Psoas muscle (tissue), 8 donors: ENCODE measurements around the gene TMIGD3. TPM values are rescaled to one million over a fixed set of nuclear protein-coding genes. Genes with fewer than 3 reads are reported as not detected.

Source experiments
- ATAC-seq, 4 donors: fragments of 200-7000 bp; cut with Tn5 transposase; one replicate each; pipeline ENCODE4 v1.9.1; 2020; ENCODE audit warnings: moderate library complexity in 3 of 4, mild to moderate bottlenecking in 2 of 4
- DNase-seq, 2 donors: peaks; one replicate each; pipeline ENCODE4 v3.0.0-alpha.2; 2020
- H3K27ac ChIP-seq: fragments of 200-600 bp; one replicate; pipeline ENCODE4 v1.8.0; 2022
- H3K27me3 ChIP-seq, 3 donors: fragments of 200-600 bp in 1 of 3; one replicate each; pipeline versions ENCODE4 v1.6.1 to v1.8.0; 2013 to 2022; ENCODE audit warnings: low read length in 2 of 3, mild to moderate bottlenecking in 2 of 3, moderate library complexity in 1 of 3; ENCODE audit not compliant: insufficient read depth in 3 of 3
- H3K36me3 ChIP-seq, 2 donors: fragments of 200-600 bp in 1 of 2; one replicate each; pipeline versions ENCODE4 v1.6.1 to v1.8.0; 2013 to 2022; ENCODE audit warnings: low read depth in 1 of 2, mild to moderate bottlenecking in 1 of 2, moderate library complexity in 1 of 2; ENCODE audit not compliant: insufficient read depth in 1 of 2
- H3K4me1 ChIP-seq: fragments of 200-600 bp; one replicate; pipeline ENCODE4 v1.8.0; 2022
- H3K4me3 ChIP-seq: fragments of 200-600 bp; one replicate; pipeline ENCODE4 v1.8.0; 2022; ENCODE audit warnings: mild to moderate bottlenecking
- H3K9me3 ChIP-seq: fragments of 200-600 bp; one replicate; pipeline ENCODE4 v1.8.0; 2022
- WGBS, 3 donors: extraction: QIAGEN DNeasy Blood & Tissue Kit; methylation state at CpG; one replicate each; pipeline versions ENCODE4 v1.1.6 to v1.1.7; 2013; 5-methylcytosine and 5-hydroxymethylcytosine counted together
- intact Hi-C, 2 donors: fragments of 100-400 bp; cut with DNase I; formaldehyde crosslinking; loops; one replicate each; pipeline versions ENCODE4 v1.11.0 to v1.14.2; 2022
- polyA plus RNA-seq, 3 donors: library from polyadenylated mRNA; stranded (reverse); fragments of 200-250 nt; gene quantifications; one replicate each; pipeline ENCODE4 v1.2.3, GENCODE V29; 2013
- total RNA-seq, 4 donors: library from RNA; stranded (reverse); fragmentation: NEBNext Ultra II Directional in 2 of 4; extraction: Animal tissue kit (Norgen Biotek cat#: 25700) in 2 of 4; gene quantifications; one replicate each; pipeline versions ENCODE4 v1.2.1 to v1.2.4, GENCODE V29; 2021 to 2023
- TF ChIP-seq, protein P1 (sequence below): fragments of 200-600 bp; IDR thresholded peaks from one replicate; pipeline ENCODE4 v1.8.0; 2022; ENCODE audit warnings: antibody characterized with exemption
- donor health status: healthy with polysubstance abuse.
- donor health status: DM: no; HTN: no; CAD: no; lungs with moderate emphysema.
- donor health status: Bipolar disorder and iron deficiency.
- donor health status: healthy.
- donor health status: DM: yes; HTN: yes; CAD: no.
- donor health status: DM: no; HTN: no; CAD: no.
- donor health status: DM: no; HTN: no; CAD: no.
- donor health status: DM: yes; HTN: yes; CAD: no.

Gene TMIGD3
- total and polyA plus RNA-seq, 7 donors: 0.34 to 1.1 (median 0.61) TPM

DNA sequence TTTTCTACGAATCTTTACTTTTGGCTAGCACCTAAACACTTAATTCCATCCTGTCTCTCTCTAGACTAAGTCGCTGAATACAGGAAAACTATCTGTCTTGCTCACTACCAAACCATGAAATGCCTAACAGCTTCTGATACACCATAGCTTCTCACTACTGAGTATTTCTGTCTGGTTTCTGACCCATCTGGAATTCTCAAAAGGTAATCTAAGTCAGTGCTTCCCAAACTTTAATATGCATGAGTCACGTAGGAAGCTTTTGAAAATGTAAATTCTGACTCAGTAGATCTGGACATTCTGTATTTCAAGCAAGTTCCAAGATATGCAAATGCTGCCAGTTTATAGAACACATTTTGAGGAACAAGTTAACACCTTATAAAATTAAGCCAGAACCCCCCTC lies 66.7 kb downstream of the TMIGD3 start:
- Histone ChIP-seq H3K27me3 (no peaks in the 10 kb centered on the region), H3K27ac (no peak overlapping the region), H3K4me3 (no peak overlapping the region), H3K4me1 (no peaks in the 10 kb centered on the region), H3K9me3 (no peaks in the 10 kb centered on the region), H3K36me3 (peaks cover 12 to 47% of the 10 kb centered on the region in 2 donors)
- DNase-seq (no peak), ATAC-seq (no peak)
- intact Hi-C loops: no loop called here
- TF ChIP-seq, protein P1, sequence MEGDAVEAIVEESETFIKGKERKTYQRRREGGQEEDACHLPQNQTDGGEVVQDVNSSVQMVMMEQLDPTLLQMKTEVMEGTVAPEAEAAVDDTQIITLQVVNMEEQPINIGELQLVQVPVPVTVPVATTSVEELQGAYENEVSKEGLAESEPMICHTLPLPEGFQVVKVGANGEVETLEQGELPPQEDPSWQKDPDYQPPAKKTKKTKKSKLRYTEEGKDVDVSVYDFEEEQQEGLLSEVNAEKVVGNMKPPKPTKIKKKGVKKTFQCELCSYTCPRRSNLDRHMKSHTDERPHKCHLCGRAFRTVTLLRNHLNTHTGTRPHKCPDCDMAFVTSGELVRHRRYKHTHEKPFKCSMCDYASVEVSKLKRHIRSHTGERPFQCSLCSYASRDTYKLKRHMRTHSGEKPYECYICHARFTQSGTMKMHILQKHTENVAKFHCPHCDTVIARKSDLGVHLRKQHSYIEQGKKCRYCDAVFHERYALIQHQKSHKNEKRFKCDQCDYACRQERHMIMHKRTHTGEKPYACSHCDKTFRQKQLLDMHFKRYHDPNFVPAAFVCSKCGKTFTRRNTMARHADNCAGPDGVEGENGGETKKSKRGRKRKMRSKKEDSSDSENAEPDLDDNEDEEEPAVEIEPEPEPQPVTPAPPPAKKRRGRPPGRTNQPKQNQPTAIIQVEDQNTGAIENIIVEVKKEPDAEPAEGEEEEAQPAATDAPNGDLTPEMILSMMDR: no peak
- 68 to 81% (median 69%) methylated on average over 3 of the region's 3 CpGs for WGBS, 3 donors

Other genes starting within 250 kb of the TMIGD3 start
- gene CHIA, start 212.8 kb downstream of the TMIGD3 start, total RNA-seq: not detected
- under 1 TPM in 2 of 3 donors, not detected in 1; 0.04 to 0.27 TPM for gene CHIA, start 212.8 kb downstream of the TMIGD3 start, polyA plus RNA-seq
- gene OVGP1, start 75.9 kb downstream of the TMIGD3 start, total RNA-seq: under 1 TPM; 0.25 to 0.64 (median 0.54) TPM
- gene OVGP1, start 75.9 kb downstream of the TMIGD3 start, polyA plus RNA-seq: under 1 TPM; 0.25 to 0.39 (median 0.28) TPM
- gene WDR77, start 54.4 kb downstream of the TMIGD3 start, total RNA-seq: 10 to 100 TPM; 35.3 to 48.2 (median 42.9) TPM
- 100 to 1,000 TPM in 1 of 3 donors, 10 to 100 TPM in 2; 36.7 to 103 (median 62.7) TPM for gene WDR77, start 54.4 kb downstream of the TMIGD3 start, polyA plus RNA-seq
- 100 to 1,000 TPM; 272 to 484 (median 398) TPM for gene ATP5PB, start 54.2 kb downstream of the TMIGD3 start, total RNA-seq
- gene ATP5PB, start 54.2 kb downstream of the TMIGD3 start, polyA plus RNA-seq: 100 to 1,000 TPM; 378 to 649 (median 465) TPM
- 1 to 10 TPM; 3.6 to 8.5 (median 6.3) TPM for gene C1orf162, start 29.6 kb downstream of the TMIGD3 start, total RNA-seq
- gene C1orf162, start 29.6 kb downstream of the TMIGD3 start, polyA plus RNA-seq: 1 to 10 TPM; 3.8 to 9.9 (median 4.1) TPM
- gene ADORA3, start within 50 bp of the TMIGD3 start, total RNA-seq: 1 to 10 TPM in 3 of 4 donors, under 1 TPM in 1; 0.71 to 2.1 (median 2.0) TPM
- 1 to 10 TPM in 1 of 3 donors, under 1 TPM in 2; 0.45 to 1.2 (median 0.69) TPM for gene ADORA3, start within 50 bp of the TMIGD3 start, polyA plus RNA-seq
- 10 to 100 TPM; 63.6 to 94.8 (median 73.8) TPM for gene RAP1A, start 116.2 kb upstream of the TMIGD3 start, total RNA-seq
- gene RAP1A, start 116.2 kb upstream of the TMIGD3 start, polyA plus RNA-seq: 100 to 1,000 TPM in 2 of 3 donors, 10 to 100 TPM in 1; 64.2 to 235 (median 102) TPM
- gene INKA2, start 235.8 kb upstream of the TMIGD3 start, total RNA-seq: 10 to 100 TPM in 2 of 4 donors, 1 to 10 TPM in 2; 7.4 to 15.0 (median 10.4) TPM
- 1 to 10 TPM; 1.6 to 5.4 (median 3.7) TPM for gene INKA2, start 235.8 kb upstream of the TMIGD3 start, polyA plus RNA-seq